Measurements from ENCODE around the gene C5AR1.
"Not testable (repeated sequence)": the region's sequence is repeated elsewhere in the genome, so short reads cannot be mapped to it uniquely, and the experiment has no call there.

C5AR1 gene

GRCh38 chr19:47324502-47324901 lies 14.8 kb downstream of the C5AR1 start:
- TF ChIP-seq, protein P1, sequence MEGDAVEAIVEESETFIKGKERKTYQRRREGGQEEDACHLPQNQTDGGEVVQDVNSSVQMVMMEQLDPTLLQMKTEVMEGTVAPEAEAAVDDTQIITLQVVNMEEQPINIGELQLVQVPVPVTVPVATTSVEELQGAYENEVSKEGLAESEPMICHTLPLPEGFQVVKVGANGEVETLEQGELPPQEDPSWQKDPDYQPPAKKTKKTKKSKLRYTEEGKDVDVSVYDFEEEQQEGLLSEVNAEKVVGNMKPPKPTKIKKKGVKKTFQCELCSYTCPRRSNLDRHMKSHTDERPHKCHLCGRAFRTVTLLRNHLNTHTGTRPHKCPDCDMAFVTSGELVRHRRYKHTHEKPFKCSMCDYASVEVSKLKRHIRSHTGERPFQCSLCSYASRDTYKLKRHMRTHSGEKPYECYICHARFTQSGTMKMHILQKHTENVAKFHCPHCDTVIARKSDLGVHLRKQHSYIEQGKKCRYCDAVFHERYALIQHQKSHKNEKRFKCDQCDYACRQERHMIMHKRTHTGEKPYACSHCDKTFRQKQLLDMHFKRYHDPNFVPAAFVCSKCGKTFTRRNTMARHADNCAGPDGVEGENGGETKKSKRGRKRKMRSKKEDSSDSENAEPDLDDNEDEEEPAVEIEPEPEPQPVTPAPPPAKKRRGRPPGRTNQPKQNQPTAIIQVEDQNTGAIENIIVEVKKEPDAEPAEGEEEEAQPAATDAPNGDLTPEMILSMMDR (IDR thresholded peaks at IDR 0.05; ENCODE audit: low read depth, low read length, missing control alignments): no peak
- no peak overlapping the region for H3K4me3 ChIP-seq (ENCODE audit: low read depth, low read length)
- DNase-seq: no peak
- in situ Hi-C loops (cut with HindIII; ENCODE audit: low pct_ligation_motif_present, low sequenced_read_pairs): no loop called here
- no peak overlapping the region for H3K27ac ChIP-seq
- no peaks in the 10 kb centered on the region for H3K36me3 ChIP-seq (replicated peaks)
- no peaks in the 10 kb centered on the region for H3K27me3 ChIP-seq (replicated peaks)

DNA sequence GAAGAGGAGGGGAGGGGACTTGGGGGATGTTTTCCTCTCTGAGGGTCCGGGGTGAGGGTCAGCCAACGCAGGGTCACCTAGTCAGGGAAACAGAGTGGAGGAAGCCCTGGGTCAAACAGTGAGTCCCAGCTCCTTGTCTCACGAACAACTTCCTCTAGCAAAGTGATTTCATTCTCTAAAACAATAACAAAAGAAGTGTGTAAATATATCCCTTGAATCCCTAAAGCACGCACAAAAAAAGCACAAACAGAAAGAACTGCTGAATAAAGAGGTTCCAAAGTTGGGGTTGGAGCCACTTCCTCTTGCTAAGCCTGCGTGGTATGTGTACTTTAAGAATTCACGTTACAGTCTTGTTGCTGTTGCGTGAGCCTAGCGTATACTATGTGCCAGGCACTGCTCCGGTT lies 20.8 kb downstream of the C5AR1 start:
- Histone ChIP-seq H3K27me3 (replicated peaks) (no peaks in the 10 kb centered on the region), H3K4me3 (ENCODE audit: low read depth, low read length) (no peak overlapping the region), H3K36me3 (replicated peaks) (no peaks in the 10 kb centered on the region), H3K27ac (peak overlapping the region; percentile 69)
- DNase-seq: peak; percentile 66
- in situ Hi-C loops (cut with HindIII; ENCODE audit: low pct_ligation_motif_present, low sequenced_read_pairs): no loop called here
- TF ChIP-seq, protein P1 (IDR thresholded peaks at IDR 0.05; ENCODE audit: low read depth, low read length, missing control alignments): peak; percentile 7

DNA sequence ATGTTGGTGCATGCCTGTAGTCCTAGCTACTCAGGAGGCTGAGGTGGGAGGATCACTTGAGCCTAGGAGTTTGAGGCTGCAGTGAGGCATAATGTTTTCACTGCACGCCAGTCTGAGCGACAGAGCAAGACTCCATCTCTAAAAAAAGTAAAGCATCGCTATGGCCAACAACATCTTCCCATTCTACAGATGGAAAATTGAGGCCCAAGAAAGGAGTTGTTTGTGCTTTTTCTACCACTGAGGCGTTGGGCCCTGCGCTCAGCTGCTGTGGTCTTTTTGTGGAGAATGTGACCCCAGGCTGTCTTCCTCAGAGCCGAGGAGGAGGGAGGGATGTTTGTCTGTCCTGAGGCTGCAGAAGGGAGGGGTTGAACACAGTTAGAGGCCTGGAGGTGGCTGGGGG lies 21.8 kb downstream of the C5AR1 start:
- H3K27ac ChIP-seq: no peak overlapping the region

DNA sequence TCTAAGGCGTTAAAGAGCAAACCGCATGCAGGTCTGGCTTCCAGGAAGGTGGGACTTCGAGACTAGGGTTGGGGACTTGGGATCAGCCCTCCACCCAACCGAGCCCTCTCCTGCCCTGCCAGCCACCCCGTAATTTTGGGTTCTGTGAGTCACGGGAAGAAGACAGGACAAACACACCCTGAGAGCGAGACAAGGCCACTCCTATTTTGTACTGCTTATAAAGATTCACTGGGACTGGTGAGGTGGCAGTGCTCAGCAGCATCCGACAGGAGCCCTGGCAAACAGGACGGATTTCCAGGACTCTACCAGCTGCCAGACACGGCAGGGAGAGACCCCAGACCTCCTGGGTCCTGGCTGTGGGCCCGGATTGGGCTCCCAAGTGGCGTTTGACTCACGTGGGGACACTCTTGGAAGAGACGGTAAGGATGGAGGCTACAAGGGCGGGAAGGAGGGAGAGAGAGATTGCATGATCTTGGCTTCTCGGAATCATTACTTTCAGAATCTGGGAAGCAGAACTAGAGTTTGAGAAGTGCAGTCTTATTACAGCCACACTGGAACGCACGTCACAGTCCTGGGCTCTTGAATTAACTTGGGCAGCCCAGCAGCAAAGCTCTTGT lies 22.4 kb downstream of the C5AR1 start, which contains the start of gene C5AR2:
C5AR2 (plus strand) TSS at position 245 of the 617 bp plus-strand sequence. CDS start 8,625 bp downstream, outside the sequence.
- Histone ChIP-seq H3K27me3 (replicated peaks) (no peaks in the 10 kb centered on the region), H3K27ac (peak within 1 kb of the TSS; percentile 69), H3K36me3 (replicated peaks) (no peaks in the 10 kb centered on the region), H3K4me3 (ENCODE audit: low read depth, low read length) (no peak within 1 kb of the TSS)
- in situ Hi-C loops (cut with HindIII; ENCODE audit: low pct_ligation_motif_present, low sequenced_read_pairs): no loop called here
- DNase-seq: no peak
- TF ChIP-seq, protein P1 (IDR thresholded peaks at IDR 0.05; ENCODE audit: low read depth, low read length, missing control alignments): no peak

More for the DNA sequence above, 21.8 kb downstream of the C5AR1 start:
- no peak for DNase-seq
- no peaks in the 10 kb centered on the region for H3K27me3 ChIP-seq (replicated peaks)
- no peak overlapping the region for H3K4me3 ChIP-seq (ENCODE audit: low read depth, low read length)
- H3K36me3 ChIP-seq (replicated peaks): no peaks in the 10 kb centered on the region
- TF ChIP-seq, protein P1 (IDR thresholded peaks at IDR 0.05; ENCODE audit: low read depth, low read length, missing control alignments): no peak
- in situ Hi-C loops (cut with HindIII; ENCODE audit: low pct_ligation_motif_present, low sequenced_read_pairs): no loop called here

DNA sequence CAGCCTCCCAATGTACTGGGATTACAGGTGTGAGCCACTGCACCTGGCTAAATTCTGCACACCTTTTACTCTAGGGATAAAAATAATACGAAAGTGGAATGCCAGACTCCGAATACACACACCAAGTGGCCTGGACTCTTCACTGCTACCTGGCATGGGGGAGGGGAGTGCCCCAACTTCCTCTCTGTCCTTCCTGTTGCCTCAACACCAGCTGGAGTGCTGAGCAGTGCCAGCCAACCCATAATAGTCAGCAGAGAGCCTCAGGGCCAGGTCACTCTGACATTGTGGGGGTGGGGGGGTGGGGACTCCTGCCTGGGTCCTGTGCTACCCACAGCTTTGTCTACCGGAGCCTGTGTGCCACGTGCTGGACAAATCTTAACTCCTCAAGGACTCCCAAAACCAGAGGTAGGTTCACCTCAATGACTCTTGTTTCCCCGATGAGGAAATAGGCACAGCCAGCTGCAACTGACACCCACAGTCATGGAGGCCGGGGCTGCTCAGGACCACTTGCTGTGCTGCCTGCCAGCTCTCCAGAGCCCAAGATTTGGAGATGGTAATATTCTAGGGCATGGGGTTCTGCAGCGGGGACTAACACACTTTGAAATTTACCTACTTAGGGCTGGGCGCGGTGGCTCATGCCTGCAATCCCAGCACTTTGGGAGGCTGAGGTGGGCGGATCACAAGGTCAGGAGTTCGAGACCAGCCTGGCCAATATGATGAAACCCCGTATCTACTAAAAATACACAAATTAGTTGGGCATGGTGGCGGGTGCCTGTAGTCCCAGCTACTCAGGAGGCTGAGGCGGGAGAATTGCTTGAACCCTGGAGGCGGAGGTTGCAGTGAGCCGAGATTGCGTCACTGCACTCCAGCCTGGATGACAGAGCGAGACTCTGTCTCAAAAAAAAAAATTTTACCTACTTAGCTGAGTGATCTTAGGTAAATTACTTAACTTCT lies 27.4 kb downstream of the C5AR1 start:
- DNase-seq; H3K4me3 ChIP-seq (ENCODE audit: low read depth, low read length); H3K36me3 ChIP-seq (replicated peaks); H3K27ac ChIP-seq; in situ Hi-C loops (cut with HindIII; ENCODE audit: low pct_ligation_motif_present, low sequenced_read_pairs); H3K27me3 ChIP-seq (replicated peaks): not testable (repeated sequence)

DNA sequence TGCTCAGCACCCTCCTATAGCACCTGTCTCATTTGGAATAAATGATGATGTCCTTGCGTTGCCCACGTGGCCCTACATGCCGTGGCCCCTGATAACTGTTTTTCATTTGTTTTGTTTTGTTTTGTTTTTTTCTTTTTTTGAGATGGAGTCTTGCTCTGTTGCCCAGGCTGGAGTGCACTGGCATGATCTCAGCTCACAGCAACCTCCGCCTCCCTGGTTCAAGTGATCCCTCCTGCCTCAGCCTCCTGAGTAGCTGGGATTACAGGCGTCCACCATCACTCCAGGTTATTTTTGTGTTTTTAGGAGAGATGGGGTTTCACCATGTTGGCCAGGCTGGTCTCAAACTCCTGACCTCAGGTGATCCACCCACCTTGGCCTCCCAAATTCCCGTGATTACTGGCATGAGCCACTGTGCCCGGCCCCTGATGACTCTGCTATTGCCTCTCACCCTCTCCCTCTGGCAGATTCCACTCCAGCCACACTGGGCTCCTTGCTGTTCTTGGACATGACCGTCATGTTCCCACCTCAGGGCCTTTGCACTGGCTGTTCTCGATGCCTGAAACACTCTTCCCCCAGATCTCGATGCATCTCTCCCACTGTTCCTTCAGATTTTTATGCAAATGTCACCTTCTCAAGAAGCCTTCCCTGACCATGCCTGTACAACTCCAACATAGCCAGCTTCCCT lies 29.7 kb downstream of the C5AR1 start:
- no peak overlapping the region for H3K4me3 ChIP-seq (ENCODE audit: low read depth, low read length)
- no peak overlapping the region for H3K27ac ChIP-seq
- H3K36me3 ChIP-seq (replicated peaks): no peaks in the 10 kb centered on the region
- DNase-seq: no peak
- H3K27me3 ChIP-seq (replicated peaks): no peaks in the 10 kb centered on the region
- in situ Hi-C loops (cut with HindIII; ENCODE audit: low pct_ligation_motif_present, low sequenced_read_pairs): no loop called here
- TF ChIP-seq, protein P1 (IDR thresholded peaks at IDR 0.05; ENCODE audit: low read depth, low read length, missing control alignments): no peak
